Ishikawa (cell line): Measurements from ENCODE around the gene ADM2.

Source experiments
- CEBPB ChIP-seq: IDR thresholded peaks from 2 replicates; pipeline ENCODE4 v1.6.1; 2012
- CREB1 ChIP-seq: IDR thresholded peaks from 2 replicates; pipeline ENCODE4 v1.6.1; 2012; ENCODE audit warnings: low read depth
- EGR1 ChIP-seq: IDR thresholded peaks from 2 replicates; pipeline ENCODE4 v1.6.1; 2012
- EP300 ChIP-seq: IDR thresholded peaks from 2 replicates; pipeline ENCODE4 v1.6.1; 2012; ENCODE audit warnings: borderline replicate concordance
- FOXM1 ChIP-seq: IDR thresholded peaks from 2 replicates; pipeline ENCODE4 v1.6.1; 2012; ENCODE audit warnings: low read depth, borderline replicate concordance
- MAX ChIP-seq: IDR thresholded peaks from 2 replicates; pipeline ENCODE4 v1.6.1; 2012
- NFIC ChIP-seq: IDR thresholded peaks from 2 replicates; pipeline ENCODE4 v1.6.1; 2012
- REST ChIP-seq: IDR thresholded peaks from 2 replicates; pipeline ENCODE4 v1.6.1; 2012; ENCODE audit warnings: low read depth, mild to moderate bottlenecking
- TAF1 ChIP-seq: IDR thresholded peaks from 2 replicates; pipeline ENCODE4 v1.6.1; 2012; ENCODE audit warnings: low read depth, mild to moderate bottlenecking
- TCF12 ChIP-seq: IDR thresholded peaks from 2 replicates; pipeline ENCODE4 v1.6.1; 2012; ENCODE audit warnings: low read depth
- USF1 ChIP-seq: IDR thresholded peaks from 2 replicates; pipeline ENCODE4 v1.6.1; 2012
- YY1 ChIP-seq: IDR thresholded peaks from 2 replicates; pipeline ENCODE4 v1.6.1; 2012; ENCODE audit warnings: low read depth

- TF ChIP-seq EP300: no peak
- no peak for TF ChIP-seq CREB1
- TF ChIP-seq EGR1: no peak
- TF ChIP-seq TAF1: no peak
- no peak for TF ChIP-seq YY1
- no peak for TF ChIP-seq CEBPB
- TF ChIP-seq NFIC: no peak
- no peak for TF ChIP-seq REST
- no peak for TF ChIP-seq USF1
- no peak for TF ChIP-seq TCF12
- TF ChIP-seq MAX: no peak
- no peak for TF ChIP-seq FOXM1
Observed at GRCh38 chr22:50465066-50465930, 16.0 kb upstream of the ADM2 start.
